SJSA1 (cell line): ENCODE measurements around the gene NME8. TPM values are rescaled to one million over a fixed set of nuclear protein-coding genes. Genes with fewer than 3 reads are reported as not detected.
"Not testable (repeated sequence)": the region's sequence is repeated elsewhere in the genome, so short reads cannot be mapped to it uniquely, and the experiment has no call there.

ENCODE experiments used
- DNase-seq, 2 experiments: peaks; one replicate each; pipeline ENCODE4 v3.0.0-alpha.2; 2015 to 2020; ENCODE audit warnings: low spot score in 2 of 2, low read depth in 1 of 2
- H3K27ac ChIP-seq: fragments of 250-450 bp; sonication (Bioruptor Pico); 2 replicates; pipeline ENCODE4 v1.5.1; 2020; ENCODE audit warnings: mild to moderate bottlenecking, moderate library complexity
- H3K27me3 ChIP-seq: fragments of 250-450 bp; sonication (Bioruptor Pico); replicated peaks from 2 replicates; pipeline ENCODE4 v1.5.1; 2020; ENCODE audit warnings: mild to moderate bottlenecking, moderate library complexity
- H3K36me3 ChIP-seq: fragments of 250-450 bp; sonication (Bioruptor Pico); 2 replicates; pipeline ENCODE4 v1.5.1; 2020; ENCODE audit warnings: mild to moderate bottlenecking
- H3K4me1 ChIP-seq: fragments of 250-450 bp; sonication (Bioruptor Pico); replicated peaks from 2 replicates; pipeline ENCODE4 v1.6.1; 2021; ENCODE audit warnings: mild to moderate bottlenecking
- H3K4me3 ChIP-seq: fragments of 250-450 bp; sonication (Bioruptor Pico); 2 replicates; pipeline ENCODE4 v1.5.1; 2020; ENCODE audit warnings: mild to moderate bottlenecking
- H3K9me3 ChIP-seq: fragments of 250-450 bp; sonication (Bioruptor Pico); replicated peaks from 2 replicates; pipeline ENCODE4 v1.5.1; 2020; ENCODE audit warnings: mild to moderate bottlenecking
- total RNA-seq: library from RNA; depleted of rRNA; stranded (reverse); fragments of >200 nt; shearing (Covaris generic); gene quantifications from 2 replicates; pipeline ENCODE4 v1.2.3, GENCODE V29; 2014; rRNA removed

The NME8 gene
- total RNA-seq, result not detected in 2 replicates

DNA sequence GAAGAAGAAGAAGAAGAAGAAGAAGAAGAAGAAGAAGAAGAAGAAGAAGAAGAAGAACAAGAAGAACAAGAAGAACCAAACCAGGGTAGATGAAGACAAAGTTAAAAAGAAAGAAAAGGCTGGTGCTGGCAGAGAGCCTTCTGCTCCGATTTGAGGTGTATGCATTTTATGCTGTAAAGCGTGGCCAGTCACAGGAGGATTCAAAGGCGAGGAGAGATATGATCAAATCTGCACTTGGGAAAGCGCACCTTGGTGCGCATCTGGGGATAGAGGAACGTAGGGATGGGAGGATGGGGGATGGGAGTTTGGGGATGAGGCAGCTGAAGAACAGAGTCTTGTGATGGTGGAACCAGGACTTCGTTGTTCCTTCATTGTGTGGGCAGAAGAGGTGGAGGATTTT lies at the start of gene NME8:
NME8 (plus strand) TSS at position 301 of the 400 bp plus-strand sequence. CDS start 1,670 bp downstream, outside the sequence.
- no peaks in the 10 kb centered on the region for H3K9me3 ChIP-seq
- H3K4me1 ChIP-seq, result no peaks in the 10 kb centered on the region
- no peaks in the 10 kb centered on the region for H3K27me3 ChIP-seq
- no peak within 1 kb of the TSS for H3K4me3 ChIP-seq
- no peak within 1 kb of the TSS for H3K27ac ChIP-seq
- no peak for DNase-seq
- no peaks in the 10 kb centered on the region for H3K36me3 ChIP-seq

- no peaks in the 10 kb centered on the region for H3K4me1 ChIP-seq
- no peaks in the 10 kb centered on the region for H3K27me3 ChIP-seq
- no peak for DNase-seq
- no peaks in the 10 kb centered on the region for H3K9me3 ChIP-seq
- no peak overlapping the region for H3K4me3 ChIP-seq
- H3K36me3 ChIP-seq, result no peaks in the 10 kb centered on the region
- no peak overlapping the region for H3K27ac ChIP-seq
Observed at GRCh38 chr7:37806152-37806551, 42.2 kb upstream of the NME8 start.

DNA sequence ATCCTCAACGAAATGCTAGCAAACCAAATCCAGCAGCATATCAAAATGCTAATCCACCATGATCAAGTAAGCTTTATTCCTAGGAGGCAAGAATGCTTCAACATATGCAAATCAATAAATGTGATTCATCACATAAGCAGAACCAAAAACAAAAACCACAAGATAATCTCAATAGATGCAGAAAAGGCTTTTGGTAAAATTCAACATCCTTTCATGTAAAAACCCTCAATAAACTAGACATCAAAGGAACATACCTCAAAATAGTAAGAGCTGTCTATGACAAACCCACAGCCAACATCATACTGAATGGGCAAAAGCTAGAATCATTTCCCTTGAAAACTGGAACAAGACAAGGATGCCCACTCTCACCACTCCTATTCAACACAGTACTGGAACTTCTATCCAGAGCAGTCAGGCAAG lies 36.2 kb upstream of the NME8 start:
- not testable (repeated sequence) for DNase-seq, H3K27me3 ChIP-seq, H3K9me3 ChIP-seq, H3K27ac ChIP-seq, H3K4me1 ChIP-seq, H3K4me3 ChIP-seq, H3K36me3 ChIP-seq

GRCh38 chr7:37815671-37816371 lies 32.6 kb upstream of the NME8 start:
- Histone ChIP-seq H3K27me3 (no peaks in the 10 kb centered on the region), H3K4me1 (no peaks in the 10 kb centered on the region), H3K36me3 (no peaks in the 10 kb centered on the region), H3K9me3 (no peaks in the 10 kb centered on the region), H3K4me3 (no peak overlapping the region), H3K27ac (no peak overlapping the region)
- DNase-seq, result no peak

- Histone ChIP-seq H3K4me3 (no peak overlapping the region), H3K27ac (no peak overlapping the region), H3K9me3 (no peaks in the 10 kb centered on the region), H3K4me1 (no peaks in the 10 kb centered on the region), H3K27me3 (no peaks in the 10 kb centered on the region), H3K36me3 (no peaks in the 10 kb centered on the region)
- no peak for DNase-seq
Observed at GRCh38 chr7:37816922-37817590, 31.3 kb upstream of the NME8 start.

DNA sequence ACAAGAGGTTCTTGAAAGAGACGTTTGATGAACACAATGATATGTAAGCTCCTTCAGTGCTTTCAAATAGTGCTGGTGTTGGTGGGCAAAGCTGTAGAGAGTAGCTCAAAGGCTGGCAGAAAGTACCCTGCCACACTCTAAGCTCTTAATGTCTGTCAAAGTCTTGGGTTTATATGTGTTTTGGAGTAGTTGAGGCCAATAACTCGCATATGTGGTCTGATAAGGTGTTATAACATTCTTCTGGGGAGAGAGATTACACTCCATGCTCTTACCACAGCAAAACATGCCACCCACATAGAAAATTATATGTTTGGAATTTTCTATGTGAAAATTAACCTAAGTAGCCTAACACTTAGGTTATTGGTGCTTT lies 30.8 kb upstream of the NME8 start:
- Histone ChIP-seq H3K9me3 (no peaks in the 10 kb centered on the region), H3K27me3 (no peaks in the 10 kb centered on the region), H3K36me3 (no peaks in the 10 kb centered on the region), H3K27ac (no peak overlapping the region), H3K4me1 (no peaks in the 10 kb centered on the region), H3K4me3 (no peak overlapping the region)
- DNase-seq, result no peak

DNA sequence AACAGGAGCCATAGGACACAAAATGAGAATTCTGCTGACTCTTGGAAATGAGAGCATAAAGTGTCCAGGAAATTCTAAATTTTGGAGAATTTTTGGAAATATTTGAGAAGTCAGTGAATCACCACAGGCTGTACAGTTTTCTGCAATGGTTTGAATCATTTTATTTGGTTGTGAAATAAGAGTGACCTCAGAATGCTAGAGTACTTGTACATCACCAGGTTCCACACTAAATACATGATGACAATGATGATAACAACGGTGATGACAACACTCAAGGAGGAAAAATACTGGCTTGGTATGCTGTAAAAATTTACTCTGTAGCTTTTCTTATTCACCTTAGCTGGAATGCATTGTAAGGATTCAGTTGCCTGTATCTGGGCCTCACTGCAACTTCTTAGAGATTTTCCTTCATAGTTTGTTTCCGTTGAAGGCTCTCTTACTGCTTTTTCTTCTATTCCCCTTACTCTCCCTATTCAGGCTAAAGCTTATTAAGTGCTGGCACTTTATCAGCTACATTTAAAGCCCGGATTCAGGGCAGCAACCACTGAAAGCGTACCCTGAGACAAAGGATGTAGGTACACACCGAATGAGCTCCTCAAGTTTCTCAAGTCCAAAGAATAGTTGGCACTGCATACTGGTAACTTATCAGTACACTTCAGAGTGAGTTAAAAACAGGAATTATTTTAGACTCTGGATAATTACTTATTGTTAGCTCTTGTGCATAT lies 30.2 kb upstream of the NME8 start:
- Histone ChIP-seq H3K4me1 (no peaks in the 10 kb centered on the region), H3K27me3 (no peaks in the 10 kb centered on the region), H3K27ac (no peak overlapping the region), H3K9me3 (no peaks in the 10 kb centered on the region), H3K4me3 (no peak overlapping the region), H3K36me3 (no peaks in the 10 kb centered on the region)
- DNase-seq, result no peak

GRCh38 chr7:37820708-37821468 lies 27.5 kb upstream of the NME8 start:
- H3K4me3 ChIP-seq, result no peak overlapping the region
- no peaks in the 10 kb centered on the region for H3K4me1 ChIP-seq
- DNase-seq, result no peak
- H3K27me3 ChIP-seq, result no peaks in the 10 kb centered on the region
- no peak overlapping the region for H3K27ac ChIP-seq
- H3K9me3 ChIP-seq, result no peaks in the 10 kb centered on the region
- no peaks in the 10 kb centered on the region for H3K36me3 ChIP-seq

- H3K4me3 ChIP-seq, result no peak overlapping the region
- H3K27me3 ChIP-seq, result no peaks in the 10 kb centered on the region
- no peak for DNase-seq
- no peaks in the 10 kb centered on the region for H3K36me3 ChIP-seq
- no peaks in the 10 kb centered on the region for H3K9me3 ChIP-seq
- H3K27ac ChIP-seq, result no peak overlapping the region
- H3K4me1 ChIP-seq, result no peaks in the 10 kb centered on the region
Observed at GRCh38 chr7:37822946-37823345, 25.5 kb upstream of the NME8 start.

GRCh38 chr7:37823557-37823956 lies 24.8 kb upstream of the NME8 start:
- no peak overlapping the region for H3K4me3 ChIP-seq
- no peak for DNase-seq
- no peak overlapping the region for H3K27ac ChIP-seq
- no peaks in the 10 kb centered on the region for H3K36me3 ChIP-seq
- no peaks in the 10 kb centered on the region for H3K27me3 ChIP-seq
- H3K9me3 ChIP-seq, result no peaks in the 10 kb centered on the region
- no peaks in the 10 kb centered on the region for H3K4me1 ChIP-seq

DNA sequence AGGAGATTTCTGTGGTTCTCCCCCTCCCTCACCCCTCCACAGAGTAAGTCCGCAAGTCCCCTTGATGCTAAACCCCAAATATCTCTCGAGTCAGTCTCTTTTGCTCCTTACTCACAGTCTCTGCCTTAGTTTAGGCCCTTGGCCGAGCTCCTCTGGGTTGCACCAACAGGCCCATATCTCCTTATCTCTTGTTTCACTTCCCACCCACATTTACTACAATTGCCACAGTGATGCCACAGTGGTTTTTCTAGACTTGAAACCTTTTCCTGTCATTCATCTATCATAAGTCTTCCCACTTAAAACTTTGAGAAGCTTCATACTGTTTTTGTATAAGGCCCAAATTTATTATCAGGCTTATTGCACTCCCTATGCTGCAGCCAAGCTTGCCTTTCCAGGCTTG lies 23.4 kb upstream of the NME8 start:
- no peak for DNase-seq
- Histone ChIP-seq H3K4me1 (no peaks in the 10 kb centered on the region), H3K27ac (no peak overlapping the region), H3K27me3 (no peaks in the 10 kb centered on the region), H3K36me3 (no peaks in the 10 kb centered on the region), H3K4me3 (no peak overlapping the region), H3K9me3 (no peaks in the 10 kb centered on the region)

DNA sequence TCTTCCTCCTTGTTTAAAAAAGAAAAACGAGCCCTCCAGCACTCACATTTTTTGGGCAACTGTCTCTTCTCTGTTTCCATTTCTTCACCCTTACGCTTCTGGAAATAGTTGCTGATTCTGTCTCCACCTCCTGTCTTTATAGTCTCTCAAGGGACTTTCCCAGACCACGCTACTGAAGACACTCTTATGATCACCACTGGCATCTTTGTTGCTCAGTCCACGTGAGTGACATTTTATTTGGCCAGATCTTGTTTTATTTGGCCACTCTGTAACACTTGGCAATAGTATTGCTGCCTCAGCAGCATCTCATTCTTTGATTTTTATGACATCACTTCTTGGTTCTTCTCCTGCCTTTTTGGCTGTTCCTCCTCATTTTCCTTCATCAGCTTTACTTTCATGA lies 21.6 kb upstream of the NME8 start:
- Histone ChIP-seq H3K9me3 (no peaks in the 10 kb centered on the region), H3K27ac (no peak overlapping the region), H3K27me3 (no peaks in the 10 kb centered on the region), H3K4me3 (no peak overlapping the region), H3K4me1 (no peaks in the 10 kb centered on the region), H3K36me3 (no peaks in the 10 kb centered on the region)
- no peak for DNase-seq

- no peaks in the 10 kb centered on the region for H3K4me1 ChIP-seq
- DNase-seq, result no peak
- no peak overlapping the region for H3K27ac ChIP-seq
- H3K36me3 ChIP-seq, result no peaks in the 10 kb centered on the region
- no peaks in the 10 kb centered on the region for H3K27me3 ChIP-seq
- H3K9me3 ChIP-seq, result no peaks in the 10 kb centered on the region
- no peak overlapping the region for H3K4me3 ChIP-seq
Observed at GRCh38 chr7:37831244-37831643, 17.2 kb upstream of the NME8 start.

- no peaks in the 10 kb centered on the region for H3K27me3 ChIP-seq
- no peaks in the 10 kb centered on the region for H3K36me3 ChIP-seq
- DNase-seq, result no peak
- no peaks in the 10 kb centered on the region for H3K4me1 ChIP-seq
- H3K4me3 ChIP-seq, result no peak overlapping the region
- no peaks in the 10 kb centered on the region for H3K9me3 ChIP-seq
- no peak overlapping the region for H3K27ac ChIP-seq
Observed at GRCh38 chr7:37832194-37832593, 16.2 kb upstream of the NME8 start.
